ENCODE measurements around the gene TUBB4B.

- TF ChIP-seq CTCF (conservative IDR thresholded peaks at IDR 0.05; ENCODE audit: low read depth, low read length): no peak
- no peak for TF ChIP-seq EZH2 (IDR thresholded peaks at IDR 0.05; ENCODE audit: borderline replicate concordance, low read depth, low read length, poor library complexity, severe bottlenecking)
These were observed 38.8 kb downstream of the TUBB4B start for GRCh38 chr9:137279741-137280473.
